Measurements from ENCODE around the gene MYBPHL.

DNA sequence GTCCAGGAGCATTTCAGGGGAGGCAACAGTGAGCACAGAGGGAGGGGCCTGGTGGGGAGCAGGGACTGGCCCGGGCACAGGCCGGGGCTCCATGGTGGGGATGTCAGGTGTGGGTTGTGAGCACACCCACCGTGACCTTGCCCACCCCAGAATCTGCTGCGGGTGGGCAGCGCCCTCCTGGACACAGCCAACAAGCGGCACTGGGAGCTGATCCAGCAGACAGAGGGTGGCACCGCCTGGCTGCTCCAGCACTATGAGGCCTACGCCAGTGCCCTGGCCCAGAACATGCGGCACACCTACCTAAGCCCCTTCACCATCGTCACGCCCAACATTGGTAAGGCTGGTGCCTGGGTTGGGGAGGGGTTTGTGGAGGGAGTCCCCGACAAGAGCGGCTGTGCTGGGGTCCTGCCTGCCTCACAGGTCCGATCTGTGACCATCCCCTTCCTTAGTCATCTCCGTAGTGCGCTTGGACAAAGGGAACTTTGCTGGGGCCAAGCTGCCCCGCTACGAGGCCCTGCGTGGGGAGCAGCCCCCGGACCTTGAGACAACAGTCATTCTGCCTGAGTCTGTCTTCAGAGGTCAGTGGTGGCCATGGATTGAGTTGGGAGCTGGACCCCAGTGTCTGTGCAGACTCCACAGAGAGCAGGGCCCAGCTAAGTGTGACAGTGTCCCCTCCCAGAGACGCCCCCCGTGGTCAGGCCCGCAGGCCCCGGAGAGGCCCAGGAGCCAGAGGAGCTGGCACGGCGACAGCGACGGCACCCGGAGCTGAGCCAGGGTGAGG, 38.2 kb downstream of the MYBPHL start:
- TF ChIP-seq, protein P1, sequence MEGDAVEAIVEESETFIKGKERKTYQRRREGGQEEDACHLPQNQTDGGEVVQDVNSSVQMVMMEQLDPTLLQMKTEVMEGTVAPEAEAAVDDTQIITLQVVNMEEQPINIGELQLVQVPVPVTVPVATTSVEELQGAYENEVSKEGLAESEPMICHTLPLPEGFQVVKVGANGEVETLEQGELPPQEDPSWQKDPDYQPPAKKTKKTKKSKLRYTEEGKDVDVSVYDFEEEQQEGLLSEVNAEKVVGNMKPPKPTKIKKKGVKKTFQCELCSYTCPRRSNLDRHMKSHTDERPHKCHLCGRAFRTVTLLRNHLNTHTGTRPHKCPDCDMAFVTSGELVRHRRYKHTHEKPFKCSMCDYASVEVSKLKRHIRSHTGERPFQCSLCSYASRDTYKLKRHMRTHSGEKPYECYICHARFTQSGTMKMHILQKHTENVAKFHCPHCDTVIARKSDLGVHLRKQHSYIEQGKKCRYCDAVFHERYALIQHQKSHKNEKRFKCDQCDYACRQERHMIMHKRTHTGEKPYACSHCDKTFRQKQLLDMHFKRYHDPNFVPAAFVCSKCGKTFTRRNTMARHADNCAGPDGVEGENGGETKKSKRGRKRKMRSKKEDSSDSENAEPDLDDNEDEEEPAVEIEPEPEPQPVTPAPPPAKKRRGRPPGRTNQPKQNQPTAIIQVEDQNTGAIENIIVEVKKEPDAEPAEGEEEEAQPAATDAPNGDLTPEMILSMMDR (IDR thresholded peaks at IDR 0.05): no peak
- TF ChIP-seq POLR2A (IDR thresholded peaks at IDR 0.05): no peak

Data from right lobe of liver (tissue), 4 donors.